ENCODE measurements around the gene DYRK1A.
"Not testable (repeated sequence)": the region's sequence is repeated elsewhere in the genome, so short reads cannot be mapped to it uniquely, and the experiment has no call there.

The DYRK1A gene

GRCh38 chr21:37496972-37497371 is 130.4 kb downstream of the DYRK1A start:
- DNase-seq: no peak

DNA sequence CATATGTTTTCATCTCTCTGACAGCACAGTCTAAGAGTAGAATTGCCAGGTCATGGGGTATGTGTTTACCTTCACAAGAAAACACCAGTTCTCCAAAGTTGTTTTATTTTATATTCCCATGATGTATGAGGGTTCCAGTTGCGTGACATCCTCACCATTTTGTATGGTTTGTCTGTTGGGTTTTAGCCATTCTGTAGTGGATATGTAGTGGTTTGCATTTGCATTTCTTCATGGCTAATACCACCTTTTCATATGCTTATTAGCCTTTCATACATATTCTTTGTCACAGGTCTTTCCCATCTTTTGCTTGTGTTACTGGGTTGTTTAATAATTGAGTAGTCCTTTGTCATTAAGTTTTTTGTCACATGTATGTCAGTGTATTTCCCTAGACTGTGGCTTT is 132.1 kb downstream of the DYRK1A start:
- DNase-seq: no peak

GRCh38 chr21:37502947-37503346 is 136.4 kb downstream of the DYRK1A start:
- no peak for DNase-seq

DNA sequence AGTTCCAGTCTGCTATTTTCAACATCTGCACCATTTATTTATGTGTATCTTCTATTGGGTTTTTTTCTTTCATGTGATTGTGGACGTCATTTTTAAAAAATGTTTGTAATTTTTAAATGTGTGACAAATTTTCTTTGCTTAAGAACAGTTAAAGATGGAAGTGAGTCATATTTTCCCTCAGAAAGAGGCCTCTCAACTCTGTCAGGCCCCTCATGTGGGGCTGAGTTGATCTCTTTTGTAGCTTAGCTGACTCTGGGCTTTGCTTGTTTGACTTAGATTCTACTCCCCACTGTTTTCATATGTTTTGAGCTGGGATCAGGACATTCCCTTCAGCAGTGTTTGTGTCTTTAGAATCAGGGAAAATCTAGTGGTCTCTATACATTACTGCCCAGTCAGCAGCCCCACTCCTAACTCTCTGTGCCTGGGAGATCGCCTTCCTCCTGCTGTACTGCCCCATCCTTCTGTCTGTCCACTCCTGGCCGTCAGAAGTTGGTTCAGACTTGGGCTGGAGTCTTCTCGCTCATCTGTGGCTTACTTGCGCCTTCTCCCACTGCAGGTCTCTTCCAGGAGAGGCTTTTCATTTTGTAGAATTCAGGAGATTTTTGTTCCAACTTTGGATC is 137.4 kb downstream of the DYRK1A start:
- DNase-seq: no peak

DNA sequence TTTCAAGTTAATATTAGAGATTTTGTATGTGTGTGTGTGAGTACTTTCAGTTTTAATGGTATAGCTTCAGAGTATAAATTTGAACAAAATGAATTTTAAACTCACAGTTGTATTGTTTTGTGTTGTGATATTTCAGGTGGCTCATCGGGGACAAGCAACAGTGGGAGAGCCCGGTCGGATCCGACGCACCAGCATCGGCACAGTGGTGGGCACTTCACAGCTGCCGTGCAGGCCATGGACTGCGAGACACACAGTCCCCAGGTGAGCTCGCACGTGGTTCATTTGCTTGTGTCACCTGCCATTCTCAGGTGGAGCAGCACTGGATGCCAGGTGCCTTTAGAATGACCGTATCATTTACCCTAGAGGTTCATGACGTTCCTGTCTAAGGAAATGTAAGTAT is 139.4 kb downstream of the DYRK1A start:
- no peak for DNase-seq

DNA sequence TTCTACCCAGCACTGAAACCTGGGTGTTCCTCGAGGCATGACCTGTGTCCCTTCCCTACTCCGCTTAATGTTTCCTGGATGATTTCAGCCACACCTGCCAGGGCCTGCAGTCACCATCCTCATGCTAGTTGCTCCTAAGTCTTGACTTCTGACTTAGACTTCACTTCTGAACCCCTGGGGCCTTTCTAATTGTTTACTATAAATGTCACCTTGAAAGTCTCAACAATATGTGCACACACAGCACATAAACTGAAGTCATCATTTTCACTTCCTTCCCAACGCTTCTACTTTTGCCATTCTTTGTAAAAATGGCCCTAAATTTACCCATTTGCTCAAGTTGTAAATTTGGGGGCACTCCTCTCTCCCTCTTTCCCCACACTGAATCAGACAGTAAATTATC is 141.1 kb downstream of the DYRK1A start:
- DNase-seq: no peak

GRCh38 chr21:37508341-37508740 is 141.8 kb downstream of the DYRK1A start:
- no peak for DNase-seq

- DNase-seq: no peak
Measured at GRCh38 chr21:37509802-37510393, 143.3 kb downstream of the DYRK1A start.

DNA sequence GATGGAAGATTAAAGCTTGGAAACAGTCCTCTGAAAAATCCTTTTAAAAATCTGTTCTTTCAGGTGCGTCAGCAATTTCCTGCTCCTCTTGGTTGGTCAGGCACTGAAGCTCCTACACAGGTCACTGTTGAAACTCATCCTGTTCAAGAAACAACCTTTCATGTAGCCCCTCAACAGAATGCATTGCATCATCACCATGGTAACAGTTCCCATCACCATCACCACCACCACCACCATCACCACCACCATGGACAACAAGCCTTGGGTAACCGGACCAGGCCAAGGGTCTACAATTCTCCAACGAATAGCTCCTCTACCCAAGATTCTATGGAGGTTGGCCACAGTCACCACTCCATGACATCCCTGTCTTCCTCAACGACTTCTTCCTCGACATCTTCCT is 145.3 kb downstream of the DYRK1A start:
- no peak for DNase-seq

DNA sequence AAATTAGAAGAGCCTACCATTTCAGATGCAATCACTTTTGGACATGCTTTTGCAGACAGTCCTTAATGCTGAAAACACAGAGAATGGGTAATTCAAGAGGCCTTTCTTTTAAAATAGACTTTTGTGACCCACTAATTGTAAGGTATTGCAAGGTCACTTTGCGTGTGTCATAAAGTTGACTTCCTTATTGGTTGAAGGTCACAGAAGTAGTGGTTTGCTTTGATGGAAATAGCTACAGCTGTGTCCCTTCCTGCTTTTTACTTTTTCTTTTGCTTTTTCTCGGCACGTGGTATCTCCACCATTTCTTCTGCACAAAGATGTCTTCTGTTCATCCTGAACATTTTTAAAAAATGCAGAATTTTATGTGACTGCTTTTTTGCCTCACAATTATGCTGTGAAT is 146.8 kb downstream of the DYRK1A start:
- DNase-seq: no peak

GRCh38 chr21:37514038-37514667 is 147.6 kb downstream of the DYRK1A start:
- DNase-seq: no peak

DNA sequence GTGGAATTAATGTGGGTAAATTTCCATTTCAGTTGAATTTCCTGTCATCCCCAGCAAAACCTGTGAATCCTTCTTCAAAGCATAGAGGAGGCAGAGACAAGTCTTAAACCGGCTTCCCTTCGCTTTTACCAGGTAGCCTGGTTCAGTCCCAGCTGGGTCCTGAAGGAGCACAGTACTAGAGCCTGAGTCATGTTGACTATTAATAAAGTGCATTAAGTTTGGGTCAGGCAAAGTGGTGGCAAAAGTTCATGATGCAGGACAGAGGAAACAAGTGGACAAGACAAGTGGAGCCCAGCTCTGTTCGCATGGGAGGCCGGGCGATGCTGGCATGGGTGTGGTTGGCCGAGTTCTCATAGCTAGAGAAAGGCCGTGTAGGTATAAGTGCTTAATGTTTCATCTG is 150.4 kb downstream of the DYRK1A start:
- DNase-seq: no peak

- DNase-seq: no peak
Measured at GRCh38 chr21:37520801-37521200, 154.2 kb downstream of the DYRK1A start.

DNA sequence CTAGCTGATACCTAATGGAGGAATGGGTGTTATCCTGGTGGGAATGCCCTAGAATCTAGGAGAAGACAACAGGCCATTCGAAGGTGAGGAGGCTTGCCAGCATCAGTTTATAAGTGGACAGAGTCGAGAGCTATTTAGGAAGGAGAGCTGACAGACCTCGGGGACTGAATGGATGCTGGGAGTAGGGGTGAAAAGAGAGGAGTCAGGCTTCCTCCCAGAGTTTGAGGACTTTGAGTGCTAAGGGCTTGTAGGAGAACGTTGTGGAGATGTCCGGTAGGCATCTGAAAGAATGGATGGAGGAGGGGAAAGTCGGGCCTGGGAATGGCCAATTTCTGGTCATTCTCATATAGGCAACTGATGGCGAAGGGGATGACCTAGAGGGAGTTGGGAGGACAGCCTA is 155.1 kb downstream of the DYRK1A start:
- no peak for DNase-seq

DNA sequence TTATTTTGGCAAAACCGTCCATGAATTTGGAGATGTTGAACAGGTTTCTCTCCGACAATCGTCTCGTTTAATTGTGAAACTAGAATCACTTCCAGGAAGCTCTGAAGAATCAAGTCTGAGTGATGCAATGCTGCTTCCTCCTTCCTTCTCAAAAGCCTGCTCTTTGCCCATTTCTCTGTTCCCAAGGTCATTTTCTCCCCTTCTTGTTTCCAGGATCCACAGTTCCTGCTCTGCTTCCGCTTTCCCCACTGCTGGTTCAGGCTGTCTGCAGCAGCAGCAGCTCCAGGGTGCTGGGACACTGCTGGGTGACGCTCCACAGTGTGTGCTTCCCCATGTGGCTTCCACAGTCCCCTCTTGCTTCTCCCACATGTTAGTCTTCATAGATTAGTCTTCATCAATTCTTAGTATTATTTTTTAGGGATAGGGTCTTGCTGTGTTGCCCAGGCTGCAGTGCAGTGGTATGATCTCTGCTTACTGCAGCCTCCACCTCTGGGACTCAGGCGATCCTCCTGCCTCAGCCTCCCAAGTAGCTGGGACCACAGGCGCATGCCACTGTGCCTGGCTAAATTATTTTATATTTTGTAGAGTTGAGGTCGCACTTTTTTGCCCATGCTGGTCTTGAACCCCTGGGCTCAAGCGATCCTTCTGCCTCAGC is 156.2 kb downstream of the DYRK1A start:
- no peak for DNase-seq

- DNase-seq: not testable (repeated sequence)
Measured at GRCh38 chr21:37524944-37525343, 158.4 kb downstream of the DYRK1A start.

- DNase-seq: no peak
Measured at GRCh38 chr21:37525810-37526209, 159.2 kb downstream of the DYRK1A start.

- no peak for DNase-seq
Measured at GRCh38 chr21:37527103-37527502, 160.5 kb downstream of the DYRK1A start.

- no peak for DNase-seq
Measured at GRCh38 chr21:37527716-37528115, 161.1 kb downstream of the DYRK1A start.

DNA sequence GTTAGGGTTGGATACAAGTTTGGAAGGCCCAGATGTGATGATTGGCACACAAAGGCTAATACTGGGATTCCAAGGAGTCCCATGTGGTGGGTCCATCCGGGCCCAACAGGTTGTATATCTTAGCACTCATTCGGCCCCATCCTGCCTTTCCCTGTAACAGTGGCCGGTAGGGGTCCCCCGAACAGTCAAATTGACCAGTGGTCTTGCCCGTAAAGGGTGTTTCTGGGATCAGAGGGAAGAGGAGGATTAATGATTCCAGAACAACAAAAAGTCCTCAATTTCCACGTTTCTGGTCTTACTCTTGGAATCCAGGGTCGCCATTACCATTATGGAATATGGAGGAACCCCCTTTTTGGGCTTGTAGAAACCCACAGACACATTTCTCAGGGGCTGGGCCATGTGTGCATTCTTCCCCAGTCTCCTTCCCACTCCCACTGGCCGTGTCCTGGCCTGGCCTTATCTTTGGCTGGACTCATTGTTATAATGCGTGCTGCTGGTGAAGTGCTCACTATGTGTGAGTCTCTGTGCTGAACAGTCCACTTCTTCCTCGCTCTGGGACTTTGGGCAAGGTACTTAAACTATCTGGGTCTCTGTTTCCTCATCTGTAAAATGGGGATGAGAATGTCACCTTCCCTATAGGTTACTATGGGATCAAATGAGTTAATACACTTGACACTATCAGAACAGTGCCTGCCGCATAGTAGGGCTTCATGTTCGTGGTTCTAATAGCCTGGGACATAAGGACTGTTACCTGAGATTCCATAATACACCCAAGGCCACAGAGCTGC is 161.8 kb downstream of the DYRK1A start:
- DNase-seq: no peak

GRCh38 chr21:37529649-37530048 is 163.1 kb downstream of the DYRK1A start:
- DNase-seq: no peak

GRCh38 chr21:37530901-37531351 is 164.4 kb downstream of the DYRK1A start:
- no peak for DNase-seq

- DNase-seq: no peak
Measured at GRCh38 chr21:37531431-37531932, 164.9 kb downstream of the DYRK1A start.

Measured in NCI-H345 (cell line).